ENCODE data around the gene KIF19.

- no peak for TF ChIP-seq POLR2A (IDR thresholded peaks at IDR 0.05)
- TF ChIP-seq, protein P1, sequence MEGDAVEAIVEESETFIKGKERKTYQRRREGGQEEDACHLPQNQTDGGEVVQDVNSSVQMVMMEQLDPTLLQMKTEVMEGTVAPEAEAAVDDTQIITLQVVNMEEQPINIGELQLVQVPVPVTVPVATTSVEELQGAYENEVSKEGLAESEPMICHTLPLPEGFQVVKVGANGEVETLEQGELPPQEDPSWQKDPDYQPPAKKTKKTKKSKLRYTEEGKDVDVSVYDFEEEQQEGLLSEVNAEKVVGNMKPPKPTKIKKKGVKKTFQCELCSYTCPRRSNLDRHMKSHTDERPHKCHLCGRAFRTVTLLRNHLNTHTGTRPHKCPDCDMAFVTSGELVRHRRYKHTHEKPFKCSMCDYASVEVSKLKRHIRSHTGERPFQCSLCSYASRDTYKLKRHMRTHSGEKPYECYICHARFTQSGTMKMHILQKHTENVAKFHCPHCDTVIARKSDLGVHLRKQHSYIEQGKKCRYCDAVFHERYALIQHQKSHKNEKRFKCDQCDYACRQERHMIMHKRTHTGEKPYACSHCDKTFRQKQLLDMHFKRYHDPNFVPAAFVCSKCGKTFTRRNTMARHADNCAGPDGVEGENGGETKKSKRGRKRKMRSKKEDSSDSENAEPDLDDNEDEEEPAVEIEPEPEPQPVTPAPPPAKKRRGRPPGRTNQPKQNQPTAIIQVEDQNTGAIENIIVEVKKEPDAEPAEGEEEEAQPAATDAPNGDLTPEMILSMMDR (IDR thresholded peaks at IDR 0.05), result no peak
Measured at GRCh38 chr17:74316220-74316619, 9.8 kb upstream of the KIF19 start.
